Breast epithelium (tissue), 4 donors: ENCODE measurements around the gene CLCN2. TPM values are rescaled to one million over a fixed set of nuclear protein-coding genes. Genes with fewer than 3 reads are reported as not detected.
A peak's percentile ranks its signal among the peaks of the same experiment; 100 is the strongest.

Experiments
- DNase-seq, 2 donors: peaks; one replicate each; pipeline ENCODE4 v3.0.0-alpha.2; 2019; ENCODE audit warnings: low spot score in 2 of 2
- H3K27ac ChIP-seq, 2 donors: fragments of 200-600 bp; sonication (generic) in 1 of 2; one replicate each; pipeline ENCODE4 v1.5.1; 2016 to 2019; ENCODE audit warnings: mild to moderate bottlenecking in 1 of 2
- H3K27me3 ChIP-seq, 2 donors: fragments of 200-600 bp; sonication (generic) in 1 of 2; one replicate each; pipeline versions ENCODE4 v1.5.1 to v1.6.0; 2017 to 2019; ENCODE audit warnings: control low read depth in 1 of 2, mild to moderate bottlenecking in 1 of 2
- H3K36me3 ChIP-seq: fragments of 200-600 bp; one replicate; pipeline ENCODE4 v1.5.1; 2019
- H3K4me1 ChIP-seq, 2 donors: fragments of 200-600 bp; sonication (generic); one replicate each; pipeline ENCODE4 v1.5.1; 2016 to 2019; ENCODE audit warnings: control low read depth in 1 of 2
- H3K4me3 ChIP-seq, 3 donors: fragments of 200-600 bp; sonication (generic); 1 replicate in 2 of 3; 2 replicates in 1 of 3; pipeline ENCODE4 v1.5.1; 2016 to 2019; ENCODE audit warnings: mild to moderate bottlenecking in 3 of 3, moderate library complexity in 2 of 3
- H3K9me3 ChIP-seq, 2 donors: fragments of 200-600 bp; sonication (generic) in 1 of 2; one replicate each; pipeline ENCODE4 v1.5.1; 2016 to 2019; ENCODE audit warnings: control low read depth in 1 of 2
- POLR2A ChIP-seq: fragments of 450-650 bp; IDR thresholded peaks from one replicate; pipeline ENCODE4 v1.6.1; 2016; ENCODE audit warnings: antibody characterized with exemption, mild to moderate bottlenecking, moderate library complexity
- POLR2AphosphoS5 ChIP-seq, 3 donors: sonication (generic); formaldehyde crosslinking; IDR thresholded peaks; one replicate each; pipeline ENCODE4 v1.6.1; 2017; ENCODE audit warnings: antibody characterized with exemption in 3 of 3
- intact Hi-C: fragments of 100-400 bp; cut with DNase I; formaldehyde crosslinking; loops from one replicate; pipeline ENCODE4 v1.15.1; 2023; ENCODE audit warnings: low total_unique reads
- total RNA-seq, 3 donors: library from RNA; depleted of rRNA; stranded (reverse); fragments of >200 nt; gene quantifications; one replicate each; pipeline ENCODE4 v1.1.0, GENCODE V29; 2016
- TF ChIP-seq, protein P1 (sequence below), 3 donors: fragments of 450-650 bp; IDR thresholded peaks; one replicate each; pipeline ENCODE4 v1.5.1; 2016 to 2017; ENCODE audit warnings: antibody characterized with exemption in 3 of 3, mild to moderate bottlenecking in 3 of 3, moderate library complexity in 3 of 3

The CLCN2 gene
- total RNA-seq = 1 to 10 TPM; 2.1 to 4.2 (median 2.6) TPM

DNA sequence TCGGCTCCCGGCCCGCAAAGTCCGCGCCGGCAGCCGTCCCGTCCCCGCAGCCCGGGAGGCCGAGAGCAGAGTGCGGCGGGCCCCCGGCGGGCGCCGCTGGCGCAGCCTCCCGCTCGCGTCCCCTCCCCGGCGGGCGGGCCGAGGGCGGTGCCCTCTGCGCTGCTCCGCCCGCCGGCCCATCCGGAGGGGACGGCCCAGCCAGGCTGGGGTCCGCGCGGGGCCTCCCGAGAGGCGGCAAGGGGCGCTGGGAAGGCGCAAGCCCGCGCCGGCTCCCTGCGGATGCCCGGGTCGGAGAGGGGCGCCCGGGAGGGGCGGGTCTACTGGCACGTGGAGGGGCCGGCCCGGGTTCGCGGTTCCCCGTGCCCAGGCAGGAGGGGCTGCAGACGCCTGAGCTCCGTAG is at the start of gene CLCN2, which contains the start of gene POLR2H:
Gene CLCN2 (minus strand): TSS at position 74 of the 400 bp plus-strand sequence. CDS start 126 bp downstream, outside the sequence.
Gene POLR2H (plus strand): TSS at position 179 of the 400 bp plus-strand sequence. CDS start 1,783 bp downstream, outside the sequence.
- no peaks in the 10 kb centered on the region for H3K27me3 ChIP-seq
- no peaks in the 10 kb centered on the region for H3K36me3 ChIP-seq
- no peaks in the 10 kb centered on the region for H3K9me3 ChIP-seq
- TF ChIP-seq POLR2AphosphoS5 (IDR thresholded peaks at IDR 0.05) (peak in 2 of 3 donors; percentile 29 to 31), POLR2A (peak; percentile 5)
- TF ChIP-seq, protein P1, sequence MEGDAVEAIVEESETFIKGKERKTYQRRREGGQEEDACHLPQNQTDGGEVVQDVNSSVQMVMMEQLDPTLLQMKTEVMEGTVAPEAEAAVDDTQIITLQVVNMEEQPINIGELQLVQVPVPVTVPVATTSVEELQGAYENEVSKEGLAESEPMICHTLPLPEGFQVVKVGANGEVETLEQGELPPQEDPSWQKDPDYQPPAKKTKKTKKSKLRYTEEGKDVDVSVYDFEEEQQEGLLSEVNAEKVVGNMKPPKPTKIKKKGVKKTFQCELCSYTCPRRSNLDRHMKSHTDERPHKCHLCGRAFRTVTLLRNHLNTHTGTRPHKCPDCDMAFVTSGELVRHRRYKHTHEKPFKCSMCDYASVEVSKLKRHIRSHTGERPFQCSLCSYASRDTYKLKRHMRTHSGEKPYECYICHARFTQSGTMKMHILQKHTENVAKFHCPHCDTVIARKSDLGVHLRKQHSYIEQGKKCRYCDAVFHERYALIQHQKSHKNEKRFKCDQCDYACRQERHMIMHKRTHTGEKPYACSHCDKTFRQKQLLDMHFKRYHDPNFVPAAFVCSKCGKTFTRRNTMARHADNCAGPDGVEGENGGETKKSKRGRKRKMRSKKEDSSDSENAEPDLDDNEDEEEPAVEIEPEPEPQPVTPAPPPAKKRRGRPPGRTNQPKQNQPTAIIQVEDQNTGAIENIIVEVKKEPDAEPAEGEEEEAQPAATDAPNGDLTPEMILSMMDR (IDR thresholded peaks at IDR 0.05) = no peak
- no peak for DNase-seq
- H3K27ac ChIP-seq = peak within 1 kb of the TSS; percentile 99 to 100
- intact Hi-C loops = loop anchor here (1.0 kb wide), 1 partner anchor 23 kb away; no protein-coding TSS in a partner anchor
- H3K4me3 ChIP-seq = peak within 1 kb of the TSS; percentile 70 to 98 (median 88)
- peaks cover 0 to 10% of the 10 kb centered on the region in 2 donors for H3K4me1 ChIP-seq

DNA sequence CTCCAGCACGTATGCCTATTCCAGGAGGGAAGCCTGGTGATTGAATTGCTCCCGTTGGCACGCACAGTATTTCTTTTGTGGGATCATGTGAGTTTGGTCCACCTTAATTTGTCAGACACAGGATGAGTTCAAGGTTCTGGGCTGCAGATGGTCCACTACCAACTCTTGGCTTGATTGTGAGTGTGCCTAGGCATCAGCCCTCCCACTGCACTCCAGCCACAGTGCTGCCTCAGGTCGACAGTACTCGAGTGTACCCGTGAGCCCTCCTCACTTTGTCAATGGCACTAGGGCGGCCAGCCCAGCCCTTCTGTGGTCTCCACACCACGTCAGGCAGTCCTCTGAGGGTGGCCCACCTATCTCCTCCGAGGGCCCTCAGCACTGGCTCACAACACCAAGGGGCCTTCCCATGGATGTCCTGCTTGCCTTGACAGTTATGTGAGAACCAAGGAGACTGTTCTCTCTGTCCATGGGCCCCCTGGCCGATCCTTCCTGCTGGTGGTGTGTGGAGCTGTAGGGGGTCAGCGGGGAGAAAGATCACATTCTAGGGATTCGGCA is 48.6 kb upstream of the CLCN2 start:
- DNase-seq = no peak
- TF ChIP-seq POLR2AphosphoS5 (IDR thresholded peaks at IDR 0.05) (no peak), POLR2A (no peak)
- TF ChIP-seq, protein P1 (IDR thresholded peaks at IDR 0.05) = no peak
- H3K27me3 ChIP-seq = no peaks in the 10 kb centered on the region
- H3K36me3 ChIP-seq = no peaks in the 10 kb centered on the region
- no peak overlapping the region for H3K4me3 ChIP-seq
- H3K4me1 ChIP-seq = no peaks in the 10 kb centered on the region
- H3K9me3 ChIP-seq = no peaks in the 10 kb centered on the region
- no peak overlapping the region for H3K27ac ChIP-seq
- intact Hi-C loops = loop anchor here (2.0 kb wide), 1 partner anchor 59 kb away; no protein-coding TSS in a partner anchor

DNA sequence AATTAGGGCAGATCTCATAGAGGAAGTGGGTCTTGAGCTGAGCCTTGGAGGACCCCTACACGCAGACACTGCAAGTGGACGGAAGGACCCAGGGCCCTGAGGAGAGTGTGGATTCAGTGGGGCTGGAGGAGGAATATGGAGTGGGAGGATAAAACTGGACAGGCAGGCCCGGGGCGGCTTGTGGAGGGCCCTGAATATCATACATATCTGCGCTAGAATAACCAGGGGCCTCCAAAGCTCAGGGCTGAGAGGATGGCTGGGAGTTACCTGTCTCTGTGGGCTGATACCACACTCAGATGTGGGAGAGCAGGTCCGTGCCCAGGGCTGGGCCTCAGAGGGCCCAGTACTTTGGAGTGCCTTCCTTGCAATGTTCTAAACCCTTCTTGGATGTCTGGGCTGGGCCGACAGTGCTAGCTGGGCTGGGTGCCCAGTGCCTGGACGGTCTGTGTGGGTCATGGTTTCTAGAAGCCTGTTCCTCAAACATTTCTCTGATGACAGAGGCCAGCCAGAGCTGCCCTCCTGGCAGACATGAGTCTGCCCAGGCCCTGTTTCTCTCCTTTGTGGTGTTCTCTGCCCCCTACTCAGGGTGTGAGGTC is 48.0 kb upstream of the CLCN2 start:
- no peak for DNase-seq
- Histone ChIP-seq H3K27ac (no peak overlapping the region), H3K4me3 (no peak overlapping the region), H3K4me1 (no peaks in the 10 kb centered on the region), H3K36me3 (no peaks in the 10 kb centered on the region), H3K9me3 (no peaks in the 10 kb centered on the region), H3K27me3 (no peaks in the 10 kb centered on the region)
- intact Hi-C loops = loop anchor here (2.0 kb wide), 1 partner anchor 59 kb away; no protein-coding TSS in a partner anchor
- TF ChIP-seq POLR2A (no peak), POLR2AphosphoS5 (IDR thresholded peaks at IDR 0.05) (no peak)
- TF ChIP-seq, protein P1 (IDR thresholded peaks at IDR 0.05) = no peak

DNA sequence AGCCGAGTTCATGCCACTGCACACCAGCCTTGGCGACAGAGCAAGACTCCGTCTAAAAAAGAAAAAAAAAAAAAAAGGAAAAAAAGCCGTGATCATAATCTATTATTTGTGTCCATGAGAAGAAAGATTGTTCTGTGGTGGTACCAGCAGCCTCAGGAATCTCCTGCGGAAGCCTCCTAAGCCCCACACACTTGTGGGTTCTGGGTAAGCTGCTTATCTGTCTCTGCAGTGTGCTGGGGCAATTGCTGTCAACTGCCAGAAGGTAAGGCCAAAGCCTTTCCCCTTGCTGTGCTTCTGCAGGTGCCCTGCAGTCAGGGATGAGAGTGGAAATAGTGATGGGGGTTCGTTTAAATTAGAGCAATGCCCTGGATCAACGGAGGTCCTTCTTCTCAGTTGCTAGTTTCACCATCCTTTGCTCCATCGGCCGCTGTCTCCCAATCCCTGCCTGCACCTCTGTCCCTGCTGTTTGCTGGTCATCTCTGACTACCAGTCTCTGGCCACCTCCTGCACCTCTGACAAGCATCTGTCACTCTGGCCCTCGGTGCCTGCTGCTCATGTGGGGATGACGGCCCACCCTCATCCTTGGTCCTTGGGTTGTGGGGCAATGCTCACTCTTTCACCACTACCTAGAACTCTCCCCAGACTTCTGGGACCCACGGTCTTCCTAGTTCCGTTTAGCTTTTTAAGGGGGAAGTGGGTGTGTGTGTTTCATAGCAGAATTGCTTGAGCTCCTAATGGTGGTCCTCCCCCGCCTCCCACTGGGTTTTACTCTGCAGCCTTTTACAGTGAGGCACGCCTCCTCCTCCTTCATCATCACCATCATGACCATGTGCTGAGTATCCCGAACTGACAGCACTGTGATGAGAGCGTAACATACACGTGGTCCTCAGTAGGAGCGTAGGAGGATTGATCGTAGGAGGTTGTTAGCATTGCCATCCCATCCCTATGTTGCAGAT is 43.9 kb upstream of the CLCN2 start:
- H3K9me3 ChIP-seq = no peaks in the 10 kb centered on the region
- no peak for DNase-seq
- H3K4me1 ChIP-seq = no peaks in the 10 kb centered on the region
- no peak overlapping the region for H3K4me3 ChIP-seq
- no peaks in the 10 kb centered on the region for H3K36me3 ChIP-seq
- intact Hi-C loops = no loop called here
- no peak overlapping the region for H3K27ac ChIP-seq
- H3K27me3 ChIP-seq = no peaks in the 10 kb centered on the region
- TF ChIP-seq POLR2AphosphoS5 (IDR thresholded peaks at IDR 0.05) (no peak), POLR2A (no peak)
- TF ChIP-seq, protein P1 (IDR thresholded peaks at IDR 0.05) = no peak
